D721Med (cell line): Measurements from ENCODE around the gene KRTAP10-8.
"Not testable (repeated sequence)": the region's sequence is repeated elsewhere in the genome, so short reads cannot be mapped to it uniquely, and the experiment has no call there.

Experiments
- DNase-seq: peaks from one replicate; pipeline ENCODE4 v3.0.0; 2011; ENCODE audit warnings: low spot score; ENCODE audit not compliant: insufficient read length
- FAIRE-seq: peaks from 2 replicates; lab custom pipeline; 2011; peaks lifted over from hg19 to GRCh38; lab: Jason Lieb, UNC
- TF ChIP-seq, protein P1 (sequence below): IDR thresholded peaks from 2 replicates; pipeline ENCODE4 v1.5.1; 2012; ENCODE audit warnings: mild to moderate bottlenecking, control low read depth; ENCODE audit not compliant: insufficient read depth; ENCODE audit errors: missing control alignments

Gene KRTAP10-8

DNA sequence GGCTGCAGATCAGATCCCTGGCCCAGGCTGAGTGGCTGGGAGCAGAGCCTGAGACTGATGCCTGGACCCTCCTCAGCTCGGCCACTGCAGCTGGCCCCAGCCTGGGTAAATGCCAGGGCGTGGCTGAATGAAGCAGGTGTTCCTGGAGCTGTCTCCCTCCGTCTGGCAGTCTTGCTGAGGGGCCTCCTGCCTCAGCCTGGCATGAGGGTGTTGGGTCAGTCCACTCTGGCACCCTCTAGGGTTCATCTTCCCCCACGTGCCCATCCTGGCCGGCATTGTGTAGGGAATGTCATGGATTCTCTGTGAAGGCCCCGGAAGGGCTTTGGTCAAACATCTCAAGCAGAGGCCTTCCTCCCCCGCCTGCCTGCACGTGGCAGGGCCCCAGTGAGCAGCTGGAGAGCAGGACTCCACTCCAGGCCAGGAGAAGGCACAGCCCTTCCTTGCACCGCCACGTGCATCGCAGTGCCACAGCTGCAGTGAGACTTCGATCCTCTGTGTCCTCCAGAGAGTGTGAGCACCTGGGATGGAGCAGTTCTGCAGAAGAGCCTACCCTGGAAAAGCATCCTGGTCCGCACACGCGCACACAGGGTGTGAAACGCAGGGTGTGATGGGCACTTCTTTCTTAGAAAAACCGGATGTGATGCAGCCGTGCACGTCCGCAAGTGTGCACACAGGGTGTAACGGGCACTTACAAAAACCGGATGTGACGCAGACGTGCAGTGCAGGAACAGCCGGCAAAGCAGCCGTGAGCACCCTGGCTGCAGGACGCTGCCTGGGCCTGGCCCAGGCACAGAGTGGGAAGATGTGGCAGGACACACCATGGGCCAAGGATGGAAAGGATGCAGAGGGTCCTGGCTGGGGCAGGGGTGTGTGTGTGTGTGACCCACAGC is 43.0 kb upstream of the KRTAP10-8 start:
- TF ChIP-seq, protein P1, sequence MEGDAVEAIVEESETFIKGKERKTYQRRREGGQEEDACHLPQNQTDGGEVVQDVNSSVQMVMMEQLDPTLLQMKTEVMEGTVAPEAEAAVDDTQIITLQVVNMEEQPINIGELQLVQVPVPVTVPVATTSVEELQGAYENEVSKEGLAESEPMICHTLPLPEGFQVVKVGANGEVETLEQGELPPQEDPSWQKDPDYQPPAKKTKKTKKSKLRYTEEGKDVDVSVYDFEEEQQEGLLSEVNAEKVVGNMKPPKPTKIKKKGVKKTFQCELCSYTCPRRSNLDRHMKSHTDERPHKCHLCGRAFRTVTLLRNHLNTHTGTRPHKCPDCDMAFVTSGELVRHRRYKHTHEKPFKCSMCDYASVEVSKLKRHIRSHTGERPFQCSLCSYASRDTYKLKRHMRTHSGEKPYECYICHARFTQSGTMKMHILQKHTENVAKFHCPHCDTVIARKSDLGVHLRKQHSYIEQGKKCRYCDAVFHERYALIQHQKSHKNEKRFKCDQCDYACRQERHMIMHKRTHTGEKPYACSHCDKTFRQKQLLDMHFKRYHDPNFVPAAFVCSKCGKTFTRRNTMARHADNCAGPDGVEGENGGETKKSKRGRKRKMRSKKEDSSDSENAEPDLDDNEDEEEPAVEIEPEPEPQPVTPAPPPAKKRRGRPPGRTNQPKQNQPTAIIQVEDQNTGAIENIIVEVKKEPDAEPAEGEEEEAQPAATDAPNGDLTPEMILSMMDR = no peak
- no peak for FAIRE-seq
- no peak for DNase-seq

DNA sequence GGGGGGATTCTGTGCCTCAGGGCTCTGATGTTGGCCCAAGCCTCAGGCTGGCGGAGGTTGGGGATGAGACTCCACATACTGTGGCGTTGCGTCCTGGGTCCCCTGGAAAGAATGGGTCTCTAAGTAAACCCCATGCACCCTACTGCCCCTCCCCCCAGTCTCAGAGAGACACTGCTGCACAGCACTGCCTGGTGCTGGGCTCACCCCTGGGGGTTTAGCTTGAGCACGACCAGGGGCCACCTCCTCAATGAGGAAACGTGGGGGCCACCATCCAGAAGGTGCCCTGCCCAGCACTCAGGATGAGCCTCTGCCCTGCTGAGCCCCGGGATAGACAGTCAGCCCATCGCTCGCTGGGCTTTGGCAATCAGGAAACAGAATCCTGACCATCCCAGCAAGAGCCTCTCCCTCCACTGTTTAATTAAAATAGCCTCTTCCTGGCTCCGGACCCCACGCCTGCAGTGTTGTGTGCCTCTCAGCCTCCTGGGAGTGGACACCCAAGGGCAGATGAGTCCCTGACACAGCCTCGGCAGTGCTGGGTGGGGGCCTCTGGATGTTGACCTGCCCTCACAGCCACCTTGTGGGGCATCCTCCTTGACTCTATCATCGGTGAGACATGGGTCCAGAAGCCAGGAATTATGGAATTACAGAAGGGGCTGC is 41.9 kb upstream of the KRTAP10-8 start:
- no peak for FAIRE-seq
- TF ChIP-seq, protein P1 = no peak
- DNase-seq = no peak

DNA sequence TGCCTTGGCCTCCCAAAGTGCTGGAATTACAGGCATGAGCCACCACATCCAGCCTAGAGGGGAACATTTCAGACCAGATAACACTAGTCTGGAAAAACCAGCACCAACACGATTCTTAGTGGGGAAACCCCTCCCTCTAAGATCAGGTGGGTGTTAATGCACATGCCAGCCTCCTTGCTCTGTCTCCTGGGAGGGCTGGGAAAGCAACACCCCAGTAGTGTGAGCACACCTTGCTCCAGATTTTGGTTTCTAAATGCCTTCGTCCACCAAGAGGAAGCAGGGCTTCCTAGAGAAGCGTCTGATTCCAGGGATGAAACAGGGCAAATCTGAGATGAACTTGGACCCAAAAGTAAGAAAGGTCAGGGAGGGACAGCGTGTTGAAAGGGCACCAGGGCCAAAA is 40.6 kb upstream of the KRTAP10-8 start:
- TF ChIP-seq, protein P1 = no peak
- FAIRE-seq (no peak), DNase-seq (no peak)

DNA sequence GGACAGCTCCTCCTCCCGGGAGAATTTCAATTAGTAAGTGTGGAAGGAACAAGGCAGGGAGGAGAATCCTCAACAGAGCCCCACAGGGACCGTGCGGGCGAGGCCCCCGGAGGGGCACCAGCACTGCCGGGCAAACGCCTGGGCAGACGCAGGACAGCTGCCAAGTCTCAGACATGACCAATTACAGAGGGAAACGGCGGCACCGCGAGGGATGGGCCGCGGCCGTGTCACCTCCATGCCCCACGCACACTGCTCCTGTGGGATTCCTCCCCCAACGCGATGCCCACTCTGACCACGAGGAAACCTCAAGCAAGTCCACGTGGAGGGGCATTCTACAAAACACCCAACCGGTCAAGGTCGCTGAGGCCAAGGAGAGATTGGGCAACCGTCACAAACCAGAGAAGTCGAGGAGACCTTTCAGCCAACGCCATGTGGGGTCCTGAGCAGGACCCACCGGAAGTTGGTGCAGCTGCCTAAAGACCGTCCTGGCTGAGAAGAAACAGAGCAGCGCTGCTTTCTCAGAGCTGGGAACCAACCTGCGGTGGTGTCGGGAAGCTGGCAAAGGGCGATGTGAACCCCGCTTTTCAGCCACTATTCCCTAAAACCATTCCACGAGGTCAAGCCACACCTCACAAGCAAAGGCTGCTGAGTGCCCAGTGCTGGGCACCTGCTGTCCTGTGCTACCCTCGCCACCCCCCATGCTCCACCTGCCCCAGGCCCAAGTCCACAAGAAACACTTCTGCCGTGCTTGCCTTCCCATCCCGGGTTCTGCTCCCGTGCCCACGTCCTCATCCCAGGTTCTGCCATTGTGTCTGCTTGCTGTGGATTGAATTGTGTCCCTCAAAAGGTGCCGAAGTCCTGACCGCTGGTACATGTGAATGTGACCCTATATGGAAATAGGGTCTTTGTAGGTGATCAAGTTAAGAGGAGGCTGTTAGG is 39.8 kb upstream of the KRTAP10-8 start:
- FAIRE-seq = no peak

DNA sequence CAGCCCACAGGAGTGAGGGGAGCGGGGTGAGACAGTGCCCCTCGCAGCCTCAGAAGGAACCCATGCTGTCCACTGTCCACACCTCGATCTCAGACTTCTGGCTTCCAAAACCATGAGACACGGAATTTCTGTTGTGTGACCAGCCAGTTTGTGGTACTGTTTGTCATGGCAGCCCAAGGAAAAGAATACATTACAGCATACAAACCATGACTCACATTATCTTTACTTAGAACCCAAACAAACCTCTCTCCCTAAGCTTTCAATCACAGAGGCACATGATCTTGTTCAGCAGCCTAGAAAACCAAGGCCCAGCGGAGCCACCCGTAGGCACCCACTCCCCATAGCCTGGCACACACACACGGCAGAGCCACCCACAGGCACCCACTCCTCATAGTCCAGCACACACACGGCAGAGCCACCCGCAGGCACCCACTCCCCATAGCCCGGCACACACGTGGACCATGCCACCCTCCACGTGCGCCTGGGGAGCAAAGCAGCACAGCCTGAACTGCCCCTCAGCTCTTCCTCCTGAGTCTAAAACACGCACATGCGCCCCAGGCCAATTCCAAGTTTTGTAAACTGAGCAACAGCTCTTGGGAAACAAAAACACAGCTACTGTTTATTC is 38.8 kb upstream of the KRTAP10-8 start:
- no peak for FAIRE-seq
- DNase-seq = no peak
- TF ChIP-seq, protein P1 = no peak

More for the DNA sequence above, 39.8 kb upstream of the KRTAP10-8 start:
- TF ChIP-seq, protein P1 = no peak
- DNase-seq = no peak

DNA sequence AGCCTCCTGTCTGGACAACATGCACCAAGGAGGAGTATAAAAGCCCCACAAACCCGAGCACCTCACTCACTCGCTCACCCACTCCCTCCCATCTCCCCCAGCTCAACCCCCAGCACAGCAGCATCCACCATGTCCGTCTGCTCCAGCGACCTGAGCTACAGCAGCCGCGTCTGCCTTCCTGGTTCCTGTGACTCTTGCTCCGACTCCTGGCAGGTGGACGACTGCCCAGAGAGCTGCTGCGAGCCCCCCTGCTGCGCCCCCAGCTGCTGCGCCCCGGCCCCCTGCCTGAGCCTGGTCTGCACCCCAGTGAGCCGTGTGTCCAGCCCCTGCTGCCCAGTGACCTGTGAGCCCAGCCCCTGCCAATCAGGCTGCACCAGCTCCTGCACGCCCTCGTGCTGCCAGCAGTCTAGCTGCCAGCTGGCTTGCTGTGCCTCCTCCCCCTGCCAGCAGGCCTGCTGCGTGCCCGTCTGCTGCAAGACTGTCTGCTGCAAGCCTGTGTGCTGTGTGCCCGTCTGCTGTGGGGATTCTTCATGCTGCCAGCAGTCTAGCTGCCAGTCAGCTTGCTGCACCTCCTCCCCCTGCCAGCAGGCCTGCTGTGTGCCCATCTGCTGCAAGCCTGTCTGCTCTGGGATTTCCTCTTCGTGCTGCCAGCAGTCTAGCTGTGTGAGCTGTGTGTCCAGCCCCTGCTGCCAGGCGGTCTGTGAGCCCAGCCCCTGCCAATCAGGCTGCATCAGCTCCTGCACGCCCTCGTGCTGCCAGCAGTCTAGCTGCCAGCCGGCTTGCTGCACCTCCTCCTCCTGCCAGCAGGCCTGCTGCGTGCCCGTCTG is 38.0 kb upstream of the KRTAP10-8 start, which contains the start of gene KRTAP10-4:
Gene KRTAP10-4 (plus strand): TSS at position 100 of the 827 bp plus-strand sequence. CDS start 30 bp downstream, at position 130.
- not testable (repeated sequence) for DNase-seq, FAIRE-seq
